Measurements from ENCODE around the gene ENOSF1. TPM values are rescaled to one million over a fixed set of nuclear protein-coding genes. Genes with fewer than 3 reads are reported as not detected.

The ENOSF1 gene
- total and polyA plus RNA-seq, 2 of the 13 experiments (the other 11 are each of a cell fraction or from before 2014, with no cell fraction given): 37.6 to 40.1 TPM

GRCh38 chr18:683531-683930 is 28.9 kb downstream of the ENOSF1 start:
- no peak for FAIRE-seq
- peaks cover 27 to 53% of the 10 kb centered on the region in 2 experiments; a peak in 4 of 5 replicates for H3K36me3 ChIP-seq (replicated peaks in 1 of 2; ENCODE audit: control insufficient read depth in 1 of 2, insufficient read depth in 2 of 2, low read length in 2 of 2)
- H3K27ac ChIP-seq (ENCODE audit: extremely low read length, insufficient read depth, low read length): peak overlapping the region; percentile 55
- H3K27me3 ChIP-seq (ENCODE audit: control insufficient read depth in 1 of 2, insufficient read depth in 2 of 2, low read length in 2 of 2): no peaks in the 10 kb centered on the region
- no peak overlapping the region for H2AFZ ChIP-seq (ENCODE audit: low read length)
- 0 out of 2 replicates have a peak overlapping the region, but pooled peaks have one; percentile 38 for H3K4me2 ChIP-seq (ENCODE audit: low read depth, low read length)
- no peak overlapping the region; the same call in 1 of the 2 replicates for H3K9ac ChIP-seq (ENCODE audit: insufficient read depth, low read depth, low read length)
- H3K79me2 ChIP-seq (ENCODE audit: insufficient read depth, low read length): no peaks in the 10 kb centered on the region
- POLR2A ChIA-PET: interaction anchor here (1.0 to 1.5 kb wide), 4 partner anchors 9 to 29 kb away, joined by 3 to 8 read pairs (median 6); partner anchors contain the start of gene ENOSF1
- 83% methylated on average over 1 of the region's 5 CpGs for WGBS (ENCODE audit: low lambda C conversion rate)
- H4K20me1 ChIP-seq (ENCODE audit: insufficient read depth, low read length): peaks cover 8% of the 10 kb centered on the region; the same call in 1 of the 2 replicates
- CTCF ChIA-PET (ENCODE audit: low intra/inter-chr PET ratio, low total read pairs): no interaction called here
- intact Hi-C loops (cut with micrococcal nuclease; ENCODE audit: unreplicated experiment): no loop called here
- H3K4me3 ChIP-seq (replicated peaks in 1 of 3; ENCODE audit: insufficient read depth in 1 of 3, low read depth in 2 of 3, low read length in 3 of 3): no peak overlapping the region
- in situ Hi-C loops (cut with HindIII; ENCODE audit: extremely low pct_ligation_motif_present, low pct_unique_long_range_greater_than_20kb): no loop called here
- no peaks in the 10 kb centered on the region for H3K9me3 ChIP-seq (ENCODE audit: low read length)
- no TSS peak for BruUV-seq (replicated peaks)
- no peak for DNase-seq (ENCODE audit: low spot score)
- H3K4me1 ChIP-seq (ENCODE audit: insufficient read depth, low read length): peaks cover 31% of the 10 kb centered on the region
- TF ChIP-seq HOXA7 (CRISPR knock-in tag; IDR thresholded peaks at IDR 0.05) (no peak), PAX8 (CRISPR knock-in tag; IDR thresholded peaks at IDR 0.05; ENCODE audit: borderline replicate concordance) (no peak), TFDP2 (CRISPR knock-in tag; IDR thresholded peaks at IDR 0.05) (no peak), ZNF431 (CRISPR knock-in tag; IDR thresholded peaks at IDR 0.05; ENCODE audit: borderline replicate concordance, low read depth) (no peak), ZNF687 (CRISPR knock-in tag; IDR thresholded peaks at IDR 0.05) (0 out of 2 replicates have a peak, but pooled peaks have one; percentile 4), ZBTB42 (CRISPR knock-in tag; IDR thresholded peaks at IDR 0.05) (no peak)
- ATAC-seq: peak; percentile 23

Measured in HepG2 (cell line).